Measurements from ENCODE around the gene MARVELD1. TPM values are rescaled to one million over a fixed set of nuclear protein-coding genes. Genes with fewer than 3 reads are reported as not detected.
A peak's percentile ranks its signal among the peaks of the same experiment; 100 is the strongest.
"Not testable (repeated sequence)": the region's sequence is repeated elsewhere in the genome, so short reads cannot be mapped to it uniquely, and the experiment has no call there.

The MARVELD1 gene
- polyA plus RNA-seq, 1 donor = 41.0 TPM

- DNase-seq = not testable (repeated sequence)
These were observed 15.4 kb upstream of the MARVELD1 start for GRCh38 chr10:97698072-97698655.

- DNase-seq = peak; percentile 71
These were observed 12.0 kb upstream of the MARVELD1 start for GRCh38 chr10:97701438-97702069.

- DNase-seq = no peak
These were observed 10.0 kb upstream of the MARVELD1 start for GRCh38 chr10:97703398-97704067.

- no peak for DNase-seq
These were observed 9.2 kb upstream of the MARVELD1 start for GRCh38 chr10:97704341-97704740.

- no peak for DNase-seq
These were observed 8.4 kb upstream of the MARVELD1 start for GRCh38 chr10:97705006-97705670.

GRCh38 chr10:97707134-97707861 is 6.2 kb upstream of the MARVELD1 start:
- no peak for DNase-seq

GRCh38 chr10:97708167-97708566 is 5.4 kb upstream of the MARVELD1 start:
- no peak for DNase-seq

GRCh38 chr10:97708976-97709946 is 4.3 kb upstream of the MARVELD1 start:
- peak; percentile 87 for DNase-seq

- no peak for DNase-seq
These were observed 1.6 kb upstream of the MARVELD1 start for GRCh38 chr10:97711640-97712572.

- DNase-seq = peak; percentile 78
These were observed 383 bp downstream of the MARVELD1 start for GRCh38 chr10:97713826-97714400.

GRCh38 chr10:97714401-97715258 is 1.1 kb downstream of the MARVELD1 start:
- peak; percentile 88 for DNase-seq

GRCh38 chr10:97715259-97715874 is 1.8 kb downstream of the MARVELD1 start:
- DNase-seq = no peak

- no peak for DNase-seq
These were observed 4.1 kb downstream of the MARVELD1 start for GRCh38 chr10:97717627-97718026.

- no peak for DNase-seq
These were observed 4.6 kb downstream of the MARVELD1 start for GRCh38 chr10:97718178-97718577.

GRCh38 chr10:97718659-97719142 is 5.2 kb downstream of the MARVELD1 start:
- no peak for DNase-seq

- no peak for DNase-seq
These were observed 6.1 kb downstream of the MARVELD1 start for GRCh38 chr10:97719602-97720001.

GRCh38 chr10:97721871-97722780 is 8.6 kb downstream of the MARVELD1 start:
- DNase-seq = no peak
